Measurements from ENCODE around the gene GLI1.

- no peak for TF ChIP-seq CTCF (IDR thresholded peaks at IDR 0.05)
- no peak for TF ChIP-seq POLR2A (IDR thresholded peaks at IDR 0.05)
These were observed 38.5 kb downstream of the GLI1 start for GRCh38 chr12:57498132-57498502.
